Coronary artery (tissue), 2 donors: ENCODE results near the gene ESPNL.

Experiments used
- DNase-seq: peaks from one replicate; pipeline ENCODE4 v3.0.0-alpha.2; 2017; ENCODE audit warnings: low spot score
- H3K27ac ChIP-seq, 2 donors: fragments of 200-600 bp; sonication (generic); one replicate each; pipeline ENCODE4 v1.5.1; 2016 to 2019
- H3K4me3 ChIP-seq: fragments of 200-600 bp; sonication (generic); 2 replicates; pipeline ENCODE4 v1.5.1; 2016; ENCODE audit warnings: mild to moderate bottlenecking, moderate library complexity
- TF ChIP-seq, protein P1 (sequence below): fragments of 200-600 bp; sonication (generic); IDR thresholded peaks from one replicate; pipeline ENCODE4 v1.5.1; 2019; ENCODE audit warnings: antibody characterized with exemption

ESPNL gene

DNA sequence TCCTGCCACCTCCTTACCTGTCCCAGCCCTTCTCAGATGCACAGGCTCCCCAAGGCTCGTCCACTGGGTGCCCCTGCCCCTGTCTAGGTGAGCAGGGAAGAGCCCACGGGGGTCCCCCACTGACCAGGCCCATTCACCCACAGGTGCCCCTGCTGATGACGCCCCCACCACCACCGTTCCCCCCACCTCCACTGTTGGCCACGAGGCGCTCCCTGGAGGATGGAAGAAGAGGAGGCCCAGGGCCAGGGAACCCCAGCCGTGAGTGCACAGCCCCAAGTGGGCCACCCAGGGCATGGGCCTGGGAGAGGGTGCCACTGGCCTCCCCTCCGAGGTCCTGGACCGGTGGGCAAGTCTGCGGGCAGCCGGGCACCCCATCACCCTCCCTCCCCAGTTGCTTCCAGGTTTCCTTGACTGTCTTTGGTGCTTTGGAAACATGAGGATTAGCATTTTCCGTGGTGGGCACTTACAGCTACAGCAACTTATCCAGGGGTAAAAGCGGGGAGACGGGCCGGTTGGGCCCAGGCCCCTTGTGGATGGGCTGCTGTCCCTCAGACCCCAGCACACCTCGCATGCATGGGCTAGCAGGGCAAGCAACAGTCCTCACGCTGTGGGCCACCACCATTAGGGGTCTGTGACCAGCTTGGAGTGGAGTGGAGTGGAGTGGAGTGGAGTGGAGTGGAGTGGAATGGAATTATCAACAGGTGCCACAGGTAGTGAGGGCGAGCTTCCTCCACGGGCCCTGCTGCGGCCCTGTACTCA, 25.2 kb downstream of the ESPNL start:
- Histone ChIP-seq H3K27ac (no peak overlapping the region), H3K4me3 (no peak overlapping the region)
- TF ChIP-seq, protein P1, sequence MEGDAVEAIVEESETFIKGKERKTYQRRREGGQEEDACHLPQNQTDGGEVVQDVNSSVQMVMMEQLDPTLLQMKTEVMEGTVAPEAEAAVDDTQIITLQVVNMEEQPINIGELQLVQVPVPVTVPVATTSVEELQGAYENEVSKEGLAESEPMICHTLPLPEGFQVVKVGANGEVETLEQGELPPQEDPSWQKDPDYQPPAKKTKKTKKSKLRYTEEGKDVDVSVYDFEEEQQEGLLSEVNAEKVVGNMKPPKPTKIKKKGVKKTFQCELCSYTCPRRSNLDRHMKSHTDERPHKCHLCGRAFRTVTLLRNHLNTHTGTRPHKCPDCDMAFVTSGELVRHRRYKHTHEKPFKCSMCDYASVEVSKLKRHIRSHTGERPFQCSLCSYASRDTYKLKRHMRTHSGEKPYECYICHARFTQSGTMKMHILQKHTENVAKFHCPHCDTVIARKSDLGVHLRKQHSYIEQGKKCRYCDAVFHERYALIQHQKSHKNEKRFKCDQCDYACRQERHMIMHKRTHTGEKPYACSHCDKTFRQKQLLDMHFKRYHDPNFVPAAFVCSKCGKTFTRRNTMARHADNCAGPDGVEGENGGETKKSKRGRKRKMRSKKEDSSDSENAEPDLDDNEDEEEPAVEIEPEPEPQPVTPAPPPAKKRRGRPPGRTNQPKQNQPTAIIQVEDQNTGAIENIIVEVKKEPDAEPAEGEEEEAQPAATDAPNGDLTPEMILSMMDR = no peak
- no peak for DNase-seq

DNA sequence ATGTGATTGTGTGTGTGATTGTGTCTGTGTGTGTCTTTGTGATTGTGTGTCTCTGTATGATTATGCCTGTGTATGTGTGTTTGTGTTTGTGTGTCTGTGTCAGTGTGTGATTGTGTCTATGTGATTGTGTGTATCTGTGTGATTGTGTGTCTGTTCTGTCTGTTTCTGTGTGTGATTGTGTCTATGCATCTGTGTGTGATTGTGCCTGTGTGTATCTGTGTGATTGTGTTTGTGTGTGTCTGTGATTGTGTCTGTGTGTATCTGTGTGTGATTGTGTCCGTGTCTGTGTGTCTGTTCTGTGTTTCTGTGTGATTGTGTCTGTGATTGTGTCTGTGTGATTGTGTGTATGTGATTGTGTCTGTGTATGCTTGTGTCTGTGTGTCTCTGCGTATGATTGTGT, 26.2 kb downstream of the ESPNL start:
- H3K4me3 ChIP-seq = no peak overlapping the region
- H3K27ac ChIP-seq = no peak overlapping the region
- DNase-seq = no peak
- TF ChIP-seq, protein P1 = no peak

DNA sequence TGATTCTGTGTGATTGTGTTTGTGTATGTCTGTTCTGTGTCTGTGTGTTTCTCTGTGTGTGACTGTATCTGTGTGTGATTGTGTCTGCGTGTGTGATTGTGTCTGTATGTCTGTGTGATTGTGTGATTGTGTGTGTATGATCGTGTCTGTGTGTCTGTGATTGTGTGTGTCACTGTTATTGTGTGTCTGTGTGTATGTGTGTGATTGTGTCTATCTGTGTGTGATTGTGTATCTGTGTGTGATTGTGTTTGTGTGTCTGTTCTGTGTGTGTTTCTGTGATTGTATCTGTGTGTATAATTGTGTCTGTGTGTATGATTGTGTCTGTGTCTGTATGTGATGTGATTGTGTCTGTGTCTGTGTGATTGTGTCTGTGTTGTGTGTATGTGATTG, 26.6 kb downstream of the ESPNL start:
- TF ChIP-seq, protein P1 = no peak
- Histone ChIP-seq H3K4me3 (no peak overlapping the region), H3K27ac (no peak overlapping the region)
- DNase-seq = no peak

GRCh38 chr2:238127165-238128060, 27.3 kb downstream of the ESPNL start:
- no peak for DNase-seq
- TF ChIP-seq, protein P1 = no peak
- no peak overlapping the region for H3K27ac ChIP-seq
- peak overlapping the region; percentile 52 for H3K4me3 ChIP-seq

GRCh38 chr2:238128061-238128440, 27.9 kb downstream of the ESPNL start:
- Histone ChIP-seq H3K4me3 (no peak overlapping the region), H3K27ac (no peak overlapping the region)
- TF ChIP-seq, protein P1 = no peak
- no peak for DNase-seq

DNA sequence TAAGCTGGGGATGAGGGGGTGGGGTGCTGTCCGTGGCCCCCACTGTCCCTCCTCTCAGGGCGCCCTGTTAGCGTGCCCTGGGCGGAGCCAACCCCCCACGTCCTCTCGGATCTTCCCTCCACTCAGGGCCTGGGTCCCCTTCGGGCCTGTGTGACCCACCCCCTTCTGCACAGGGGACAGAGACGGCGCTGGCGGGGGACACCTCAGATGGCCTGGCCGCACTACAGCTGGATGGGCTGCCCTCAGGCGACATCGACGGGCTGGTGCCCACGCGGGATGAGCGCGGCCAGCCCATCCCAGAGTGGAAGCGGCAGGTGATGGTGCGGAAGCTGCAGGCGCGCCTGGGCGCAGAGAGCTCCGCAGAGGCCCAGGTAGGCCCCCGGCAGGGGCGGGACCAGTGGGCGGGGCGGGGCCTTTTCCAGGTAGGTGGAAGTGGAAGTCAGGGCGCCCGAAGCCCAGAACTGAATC, 28.4 kb downstream of the ESPNL start:
- Histone ChIP-seq H3K4me3 (no peak overlapping the region), H3K27ac (no peak overlapping the region)
- DNase-seq = no peak
- TF ChIP-seq, protein P1 = no peak
